Smooth muscle cell (in vitro differentiated cells): ENCODE measurements around the gene PCCA. TPM values are rescaled to one million over a fixed set of nuclear protein-coding genes. Genes with fewer than 3 reads are reported as not detected.

ENCODE experiments used
- DNase-seq: peaks from one replicate; lab custom pipeline; 2025; ENCODE audit not compliant: unreplicated experiment; lab: John Stamatoyannopoulos, UW
- H2AFZ ChIP-seq: fragments of 200-600 bp; sonication (generic); 2 replicates; pipeline ENCODE4 v1.6.0; 2016; ENCODE audit warnings: antibody characterized with exemption, low read depth, mild to moderate bottlenecking
- H3F3A ChIP-seq: fragments of 200-600 bp; sonication (generic); 2 replicates; pipeline ENCODE4 v1.6.0; 2017; ENCODE audit warnings: antibody characterized with exemption, low read depth
- H3K27ac ChIP-seq: fragments of 200-600 bp; sonication (generic); 2 replicates; pipeline ENCODE4 v1.5.1; 2016; ENCODE audit warnings: low read depth, mild to moderate bottlenecking
- H3K27me3 ChIP-seq: fragments of 200-600 bp; sonication (generic); 2 replicates; pipeline ENCODE4 v1.6.1; 2016; ENCODE audit warnings: low read depth, mild to moderate bottlenecking
- H3K36me3 ChIP-seq: fragments of 200-600 bp; sonication (generic); 2 replicates; pipeline ENCODE4 v1.5.1; 2016; ENCODE audit warnings: low read depth
- H3K4me1 ChIP-seq: fragments of 200-600 bp; sonication (generic); 2 replicates; pipeline ENCODE4 v1.5.1; 2016; ENCODE audit warnings: low read depth
- H3K4me2 ChIP-seq: fragments of 200-600 bp; sonication (generic); 2 replicates; pipeline ENCODE4 v1.6.0; 2016; ENCODE audit warnings: mild to moderate bottlenecking
- H3K4me3 ChIP-seq: fragments of 200-600 bp; sonication (generic); 2 replicates; pipeline ENCODE4 v1.5.1; 2016; ENCODE audit warnings: mild to moderate bottlenecking
- H3K79me2 ChIP-seq: fragments of 200-600 bp; sonication (generic); 2 replicates; pipeline ENCODE4 v1.6.0; 2016; ENCODE audit warnings: low read depth, mild to moderate bottlenecking
- H3K9ac ChIP-seq: fragments of 200-600 bp; sonication (generic); 2 replicates; pipeline ENCODE4 v1.6.0; 2016; ENCODE audit warnings: low read depth
- H3K9me3 ChIP-seq: fragments of 200-600 bp; sonication (generic); replicated peaks from 2 replicates; pipeline ENCODE4 v1.5.1; 2016; ENCODE audit warnings: low read depth
- H4K20me1 ChIP-seq: fragments of 200-600 bp; sonication (generic); 2 replicates; pipeline ENCODE4 v1.6.0; 2016; ENCODE audit warnings: low read depth
- CTCF ChIP-seq: fragments of 200-600 bp; sonication (generic); IDR thresholded peaks from 2 replicates; pipeline ENCODE4 v1.5.1; 2017; ENCODE audit warnings: borderline replicate concordance, mild to moderate bottlenecking, antibody characterized with exemption; ENCODE audit not compliant: insufficient read depth, poor library complexity, severe bottlenecking
- WGBS: methylation state at CpG from one replicate; pipeline ENCODE4 v1.1.7; 2016; ENCODE audit warnings: low lambda C conversion rate; 5-methylcytosine and 5-hydroxymethylcytosine counted together
- polyA plus RNA-seq: library from polyadenylated mRNA; unstranded; fragments of >200 nt; fragmentation: Nextera tagmentation; extraction: Ambion mirVana; gene quantifications from 2 replicates; pipeline ENCODE4 v1.2.1, GENCODE V29; 2016
- total RNA-seq: library from RNA; depleted of rRNA; stranded (reverse); fragments of >200 nt; gene quantifications from 2 replicates; pipeline ENCODE4 v1.2.3, GENCODE V29; 2014

Gene PCCA
- total and polyA plus RNA-seq, 2 experiments from 2014 or later = 19.6 to 24.7 TPM

- no peak for DNase-seq
- no peak for TF ChIP-seq CTCF
- Histone ChIP-seq H3K27ac (no peak overlapping the region), H3K4me1 (peaks cover 26% of the 10 kb centered on the region), H3K9me3 (peaks cover 2% of the 10 kb centered on the region), H3K79me2 (no peaks in the 10 kb centered on the region), H3K4me2 (no peak overlapping the region), H4K20me1 (peaks cover 18% of the 10 kb centered on the region), H3K27me3 (no peaks in the 10 kb centered on the region), H2AFZ (no peak overlapping the region), H3K36me3 (peaks cover 4% of the 10 kb centered on the region), H3K4me3 (no peak overlapping the region), H3K9ac (no peak overlapping the region), H3F3A (no peaks in the 10 kb centered on the region)
- WGBS = 100% methylated on average over 1 of the region's 1 CpG
Measured at GRCh38 chr13:100197116-100197515, 108.2 kb downstream of the PCCA start.

- Histone ChIP-seq H4K20me1 (peaks cover 12% of the 10 kb centered on the region), H3K36me3 (peaks cover 6% of the 10 kb centered on the region), H3K27me3 (no peaks in the 10 kb centered on the region), H3K4me2 (no peak overlapping the region), H3K4me3 (no peak overlapping the region), H3K9ac (no peak overlapping the region), H3K9me3 (peaks cover 6% of the 10 kb centered on the region), H2AFZ (no peak overlapping the region), H3K4me1 (peaks cover 26% of the 10 kb centered on the region), H3F3A (no peaks in the 10 kb centered on the region), H3K27ac (no peak overlapping the region), H3K79me2 (no peaks in the 10 kb centered on the region)
- WGBS = 94% methylated on average over 5 of the region's 5 CpGs
- no peak for DNase-seq
- no peak for TF ChIP-seq CTCF
Measured at GRCh38 chr13:100197591-100198365, 108.9 kb downstream of the PCCA start.

- Histone ChIP-seq H3K36me3 (peaks cover 6% of the 10 kb centered on the region), H2AFZ (no peak overlapping the region), H3K79me2 (no peaks in the 10 kb centered on the region), H3K4me2 (peak overlapping the region; percentile 30), H3F3A (no peaks in the 10 kb centered on the region), H3K4me3 (no peak overlapping the region), H3K9me3 (peaks cover 8% of the 10 kb centered on the region), H3K27ac (peak overlapping the region; percentile 51), H3K9ac (no peak overlapping the region), H3K27me3 (no peaks in the 10 kb centered on the region), H4K20me1 (no peaks in the 10 kb centered on the region), H3K4me1 (no peaks in the 10 kb centered on the region)
- WGBS = 33% methylated on average over 6 of the region's 6 CpGs
- no peak for TF ChIP-seq CTCF
- no peak for DNase-seq
Measured at GRCh38 chr13:100203696-100204367, 114.9 kb downstream of the PCCA start.

- no peaks in the 10 kb centered on the region for H3K27me3 ChIP-seq
- no peaks in the 10 kb centered on the region for H3K9me3 ChIP-seq
- H4K20me1 ChIP-seq = no peaks in the 10 kb centered on the region
- H3F3A ChIP-seq = no peaks in the 10 kb centered on the region
- H3K79me2 ChIP-seq = no peaks in the 10 kb centered on the region
- H3K9ac ChIP-seq = no peak overlapping the region
- no peak overlapping the region for H2AFZ ChIP-seq
- DNase-seq = no peak
- WGBS = 85% methylated on average over 4 of the region's 4 CpGs
- no peak overlapping the region for H3K4me3 ChIP-seq
- H3K4me2 ChIP-seq = no peak overlapping the region
- H3K4me1 ChIP-seq = no peaks in the 10 kb centered on the region
- no peak overlapping the region for H3K27ac ChIP-seq
- TF ChIP-seq CTCF = no peak
- no peaks in the 10 kb centered on the region for H3K36me3 ChIP-seq
Measured at GRCh38 chr13:100208002-100208401, 119.1 kb downstream of the PCCA start.
